Subcutaneous abdominal adipose tissue (tissue), 5 donors: ENCODE measurements around the gene TDRD3.
A peak's percentile ranks its signal among the peaks of the same experiment; 100 is the strongest.
"Not testable (repeated sequence)": the region's sequence is repeated elsewhere in the genome, so short reads cannot be mapped to it uniquely, and the experiment has no call there.

ENCODE experiments used
- H3K27ac ChIP-seq: one replicate; pipeline ENCODE4 v1.7.0; 2013; ENCODE audit warnings: low read depth, mild to moderate bottlenecking, inconsistent platforms, low read length, moderate library complexity
- H3K27me3 ChIP-seq, 5 donors: one replicate each; pipeline ENCODE4 v1.7.0; 2013; ENCODE audit warnings: low read length in 5 of 5, inconsistent platforms in 1 of 5; ENCODE audit not compliant: control insufficient read depth in 5 of 5, insufficient read depth in 4 of 5
- H3K36me3 ChIP-seq, 5 donors: one replicate each; pipeline ENCODE4 v1.7.0; 2013; ENCODE audit warnings: low read length in 5 of 5; ENCODE audit not compliant: control insufficient read depth in 5 of 5, insufficient read depth in 5 of 5
- H3K4me1 ChIP-seq, 5 donors: one replicate each; pipeline ENCODE4 v1.7.0; 2013; ENCODE audit warnings: low read length in 5 of 5, mild to moderate bottlenecking in 3 of 5, moderate library complexity in 1 of 5; ENCODE audit not compliant: control insufficient read depth in 5 of 5, insufficient read depth in 5 of 5
- H3K4me3 ChIP-seq, 5 donors: one replicate each; pipeline ENCODE4 v1.7.0; 2013; ENCODE audit warnings: low read length in 5 of 5, low read depth in 1 of 5
- H3K9ac ChIP-seq, 5 donors: one replicate each; pipeline ENCODE4 v1.7.0; 2013; ENCODE audit warnings: low read length in 5 of 5, mild to moderate bottlenecking in 4 of 5, moderate library complexity in 3 of 5
- H3K9me3 ChIP-seq, 5 donors: one replicate each; pipeline ENCODE4 v1.7.0; 2013; ENCODE audit warnings: low read length in 5 of 5; ENCODE audit not compliant: control insufficient read depth in 5 of 5
- donor health status: healthy.
- donor health status: healthy.
- donor health status: healthy.
- donor health status: healthy.
- donor health status: healthy.

TDRD3 gene

GRCh38 chr13:60397704-60398378, 821 bp downstream of the TDRD3 start:
- Histone ChIP-seq H3K9ac (peak overlapping the region; percentile 53 to 95 (median 92)), H3K4me3 (peak overlapping the region; percentile 68 to 90 (median 83)), H3K4me1 (peaks cover 4 to 24% (median 22%) of the 10 kb centered on the region in 5 donors), H3K36me3 (no peaks in the 10 kb centered on the region), H3K27me3 (no peaks in the 10 kb centered on the region), H3K27ac (peak overlapping the region; percentile 89), H3K9me3 (no peaks in the 10 kb centered on the region)

- H3K27ac ChIP-seq: peak overlapping the region; percentile 89
- H3K4me1 ChIP-seq: peaks cover 4 to 24% (median 22%) of the 10 kb centered on the region in 5 donors
- H3K9me3 ChIP-seq: no peaks in the 10 kb centered on the region
- H3K36me3 ChIP-seq: no peaks in the 10 kb centered on the region
- peak overlapping the region; percentile 68 to 90 (median 83) for H3K4me3 ChIP-seq
- H3K9ac ChIP-seq: peak overlapping the region; percentile 53 to 95 (median 92)
- no peaks in the 10 kb centered on the region for H3K27me3 ChIP-seq
Measured at GRCh38 chr13:60398379-60398891, 1.4 kb downstream of the TDRD3 start.

DNA sequence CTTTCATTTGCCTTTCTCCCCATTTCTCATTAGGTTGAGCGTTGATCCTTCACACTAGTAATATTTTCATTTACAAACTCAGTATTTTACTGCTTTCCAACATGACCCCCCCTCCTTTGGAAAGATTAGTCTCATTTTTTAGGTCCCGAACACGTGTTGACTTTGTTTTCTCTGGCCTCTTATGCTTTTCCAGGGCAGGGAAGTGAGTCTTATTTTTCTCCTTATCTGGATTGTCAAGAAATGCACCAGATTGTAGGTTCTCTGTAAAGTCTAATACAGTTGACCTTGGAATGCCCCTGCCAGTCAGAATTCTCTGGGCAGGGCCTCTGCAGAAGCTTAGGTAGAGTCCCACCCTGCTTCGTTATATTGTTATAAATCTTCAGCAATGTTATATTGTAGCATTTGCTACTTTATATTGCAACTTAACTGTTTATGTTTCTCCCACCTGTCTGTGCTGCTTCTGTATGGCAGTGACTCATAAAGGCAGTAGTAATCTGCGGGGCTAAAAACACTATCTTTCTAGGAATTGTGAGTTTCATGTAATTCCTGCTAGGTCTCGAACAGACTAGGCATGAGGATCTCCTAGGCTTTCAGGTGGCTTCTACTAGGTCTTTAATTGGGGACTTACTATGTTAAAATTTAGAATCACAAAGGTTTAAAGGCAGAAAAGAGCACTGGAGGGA, 2.0 kb downstream of the TDRD3 start:
- Histone ChIP-seq H3K27ac (peak overlapping the region; percentile 89), H3K9me3 (no peaks in the 10 kb centered on the region), H3K27me3 (no peaks in the 10 kb centered on the region), H3K4me3 (peak overlapping the region in 3 of 5 donors; percentile 9 to 88 (median 83)), H3K9ac (peak overlapping the region; percentile 48 to 95 (median 92)), H3K4me1 (peaks cover 4 to 24% (median 22%) of the 10 kb centered on the region in 5 donors), H3K36me3 (no peaks in the 10 kb centered on the region)

GRCh38 chr13:60402022-60402421, 5.0 kb downstream of the TDRD3 start:
- Histone ChIP-seq H3K4me1 (peaks cover 4 to 19% (median 17%) of the 10 kb centered on the region in 5 donors), H3K9me3 (no peaks in the 10 kb centered on the region), H3K27ac (no peak overlapping the region)

DNA sequence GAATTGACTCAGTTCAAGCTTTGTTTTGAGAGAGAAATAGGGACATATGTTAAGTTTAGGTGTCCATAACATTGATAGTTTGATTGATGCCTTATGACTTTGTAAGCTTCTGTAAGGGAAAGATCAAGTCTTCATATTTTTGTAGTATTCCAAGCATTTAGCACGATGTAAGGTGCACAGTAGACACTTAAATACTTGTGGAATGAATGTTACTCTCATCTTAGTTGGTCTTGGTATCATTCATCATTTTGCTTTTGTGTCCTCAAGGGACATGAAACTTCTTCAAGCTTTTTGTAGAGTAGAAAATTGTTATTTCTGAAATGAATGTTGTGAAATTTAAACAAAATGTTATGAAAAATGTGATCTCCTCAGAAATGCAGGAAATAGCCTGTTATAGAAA, 10.1 kb downstream of the TDRD3 start:
- H3K4me1 ChIP-seq: peaks cover 4 to 28% (median 17%) of the 10 kb centered on the region in 5 donors
- H3K27ac ChIP-seq: no peak overlapping the region

More at GRCh38 chr13:60402022-60402421, 5.0 kb downstream of the TDRD3 start:
- Histone ChIP-seq H3K9ac (no peak overlapping the region), H3K27me3 (no peaks in the 10 kb centered on the region), H3K4me3 (no peak overlapping the region), H3K36me3 (no peaks in the 10 kb centered on the region)

GRCh38 chr13:60407852-60408251, 10.8 kb downstream of the TDRD3 start:
- H3K27me3 ChIP-seq, H3K4me3 ChIP-seq, H3K36me3 ChIP-seq, H3K27ac ChIP-seq, H3K9me3 ChIP-seq, H3K9ac ChIP-seq: not testable (repeated sequence)
- peaks cover 4 to 32% (median 17%) of the 10 kb centered on the region in 5 donors for H3K4me1 ChIP-seq

More for the DNA sequence above, 10.1 kb downstream of the TDRD3 start:
- H3K9me3 ChIP-seq: no peaks in the 10 kb centered on the region
- no peak overlapping the region for H3K9ac ChIP-seq
- H3K36me3 ChIP-seq: no peaks in the 10 kb centered on the region
- no peak overlapping the region for H3K4me3 ChIP-seq
- no peaks in the 10 kb centered on the region for H3K27me3 ChIP-seq

GRCh38 chr13:60409574-60410292, 12.7 kb downstream of the TDRD3 start:
- H3K4me1 ChIP-seq: peaks cover 4 to 37% (median 20%) of the 10 kb centered on the region in 5 donors
- H3K36me3 ChIP-seq, H3K27ac ChIP-seq: not testable (repeated sequence)

GRCh38 chr13:60410299-60410698, 13.3 kb downstream of the TDRD3 start:
- Histone ChIP-seq H3K36me3 (no peaks in the 10 kb centered on the region), H3K27me3 (no peaks in the 10 kb centered on the region), H3K27ac (no peak overlapping the region), H3K4me3 (no peak overlapping the region), H3K9me3 (no peaks in the 10 kb centered on the region), H3K4me1 (peaks cover 4 to 37% (median 20%) of the 10 kb centered on the region in 5 donors), H3K9ac (no peak overlapping the region)

More at GRCh38 chr13:60409574-60410292, 12.7 kb downstream of the TDRD3 start:
- H3K27me3 ChIP-seq, H3K4me3 ChIP-seq, H3K9me3 ChIP-seq, H3K9ac ChIP-seq: not testable (repeated sequence)

DNA sequence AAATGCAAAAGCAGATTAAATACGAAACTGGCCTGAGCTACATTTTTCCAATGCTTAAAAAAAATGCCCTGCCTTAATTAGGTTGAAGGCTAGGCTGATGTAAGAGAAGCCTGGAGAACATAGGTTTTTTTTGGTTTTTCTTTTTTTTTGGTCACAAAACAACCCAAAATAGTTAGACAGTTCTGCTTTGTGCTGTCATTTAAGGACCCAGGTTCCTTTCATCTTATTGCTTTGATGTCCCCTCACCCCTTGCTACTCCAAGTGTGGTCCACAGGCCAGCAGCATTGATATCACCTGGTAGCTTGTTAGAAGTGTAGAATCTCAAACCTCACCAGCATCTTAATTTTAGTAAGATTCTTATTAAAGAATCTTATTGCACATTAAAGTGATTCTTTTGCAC, 14.4 kb downstream of the TDRD3 start:
- Histone ChIP-seq H3K4me3 (peak overlapping the region in 1 of 5 donors; percentile 15), H3K27me3 (no peaks in the 10 kb centered on the region), H3K9me3 (no peaks in the 10 kb centered on the region), H3K36me3 (no peaks in the 10 kb centered on the region), H3K9ac (peak overlapping the region in 1 of 5 donors; percentile 6), H3K27ac (peak overlapping the region; percentile 8), H3K4me1 (peaks cover 4 to 37% (median 20%) of the 10 kb centered on the region in 5 donors)
